Measurements from ENCODE around the gene OR4D10. TPM values are rescaled to one million over a fixed set of nuclear protein-coding genes. Genes with fewer than 3 reads are reported as not detected.
"Not testable (repeated sequence)": the region's sequence is repeated elsewhere in the genome, so short reads cannot be mapped to it uniquely, and the experiment has no call there.

OR4D10 gene
- total RNA-seq, 1 donor from 2014 or later = not detected

DNA sequence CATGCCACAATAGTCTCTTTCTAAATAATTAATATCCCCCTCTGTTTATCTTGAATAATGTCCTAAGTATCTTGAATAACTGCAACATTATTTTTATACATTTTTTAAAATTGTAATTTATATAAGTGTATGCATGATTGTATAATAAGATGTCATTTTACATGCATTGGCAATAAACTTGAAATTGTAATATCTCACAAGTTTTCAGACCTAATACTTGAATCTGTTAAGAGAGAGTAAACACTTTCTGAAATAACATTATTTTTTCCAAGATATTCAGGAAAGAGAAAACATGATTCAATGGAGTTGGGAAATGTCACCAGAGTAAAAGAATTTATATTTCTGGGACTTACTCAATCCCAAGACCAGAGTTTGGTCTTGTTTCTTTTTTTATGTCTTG, 30.2 kb downstream of the OR4D10 start, which contains the start of gene OR4D11:
OR4D11 (plus strand) TSS at position 301 of the 400 bp plus-strand sequence; CDS start at position 301, 0 bp downstream.
- TF ChIP-seq, protein P1, sequence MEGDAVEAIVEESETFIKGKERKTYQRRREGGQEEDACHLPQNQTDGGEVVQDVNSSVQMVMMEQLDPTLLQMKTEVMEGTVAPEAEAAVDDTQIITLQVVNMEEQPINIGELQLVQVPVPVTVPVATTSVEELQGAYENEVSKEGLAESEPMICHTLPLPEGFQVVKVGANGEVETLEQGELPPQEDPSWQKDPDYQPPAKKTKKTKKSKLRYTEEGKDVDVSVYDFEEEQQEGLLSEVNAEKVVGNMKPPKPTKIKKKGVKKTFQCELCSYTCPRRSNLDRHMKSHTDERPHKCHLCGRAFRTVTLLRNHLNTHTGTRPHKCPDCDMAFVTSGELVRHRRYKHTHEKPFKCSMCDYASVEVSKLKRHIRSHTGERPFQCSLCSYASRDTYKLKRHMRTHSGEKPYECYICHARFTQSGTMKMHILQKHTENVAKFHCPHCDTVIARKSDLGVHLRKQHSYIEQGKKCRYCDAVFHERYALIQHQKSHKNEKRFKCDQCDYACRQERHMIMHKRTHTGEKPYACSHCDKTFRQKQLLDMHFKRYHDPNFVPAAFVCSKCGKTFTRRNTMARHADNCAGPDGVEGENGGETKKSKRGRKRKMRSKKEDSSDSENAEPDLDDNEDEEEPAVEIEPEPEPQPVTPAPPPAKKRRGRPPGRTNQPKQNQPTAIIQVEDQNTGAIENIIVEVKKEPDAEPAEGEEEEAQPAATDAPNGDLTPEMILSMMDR (IDR thresholded peaks at IDR 0.05; ENCODE audit: insufficient read depth, low read length, severe bottlenecking) = no peak
- Histone ChIP-seq H3K4me3 (ENCODE audit: low read depth, low read length) (no peak within 1 kb of the TSS), H3K36me3 (ENCODE audit: control insufficient read depth, insufficient read depth, low read length) (no peaks in the 10 kb centered on the region), H3K27me3 (ENCODE audit: control insufficient read depth, insufficient read depth, low read length) (no peaks in the 10 kb centered on the region)
- DNase-seq (ENCODE audit: low read depth) (no peak), FAIRE-seq (no peak)

DNA sequence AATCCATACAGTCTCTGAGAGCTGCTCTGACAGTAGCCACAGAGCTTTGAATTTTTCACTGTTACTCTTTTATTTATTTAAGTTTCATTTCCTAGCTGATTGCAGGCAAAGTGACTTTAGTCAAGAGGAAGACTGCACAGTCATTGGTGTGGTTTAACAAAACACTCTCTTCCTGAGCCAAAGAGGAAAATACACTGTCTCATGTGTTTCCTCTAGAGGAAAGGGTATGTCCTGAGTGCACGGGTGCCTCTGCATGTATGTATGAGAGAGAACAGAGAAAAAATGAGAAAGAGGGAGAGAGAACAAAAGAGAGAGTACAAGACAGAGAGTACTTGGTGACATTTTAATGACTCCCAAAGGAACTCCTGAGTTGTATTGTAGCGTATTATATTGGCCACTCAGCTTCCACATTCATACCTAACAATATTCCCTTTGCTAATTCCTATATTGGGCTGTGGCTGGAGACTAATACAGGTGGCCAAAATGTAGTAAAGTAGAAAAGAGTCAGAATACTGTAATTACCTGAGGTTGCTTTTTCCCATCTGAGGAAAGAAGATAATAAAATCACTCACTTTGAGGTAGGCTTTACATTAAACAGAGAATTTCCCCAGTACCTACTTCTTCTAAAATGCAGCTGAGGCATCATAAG, 38.0 kb downstream of the OR4D10 start, which contains the start of gene OR4D9:
OR4D9 (plus strand) TSS at position 599 of the 649 bp plus-strand sequence. CDS start 3,374 bp downstream, outside the sequence.
- TF ChIP-seq, protein P1 (IDR thresholded peaks at IDR 0.05; ENCODE audit: insufficient read depth, low read length, severe bottlenecking) = no peak
- H3K36me3 ChIP-seq (ENCODE audit: control insufficient read depth, insufficient read depth, low read length) = no peaks in the 10 kb centered on the region
- H3K27me3 ChIP-seq (ENCODE audit: control insufficient read depth, insufficient read depth, low read length) = no peaks in the 10 kb centered on the region
- FAIRE-seq (no peak), DNase-seq (ENCODE audit: low read depth) (no peak)
- H3K4me3 ChIP-seq (ENCODE audit: low read depth, low read length) = no peak within 1 kb of the TSS

DNA sequence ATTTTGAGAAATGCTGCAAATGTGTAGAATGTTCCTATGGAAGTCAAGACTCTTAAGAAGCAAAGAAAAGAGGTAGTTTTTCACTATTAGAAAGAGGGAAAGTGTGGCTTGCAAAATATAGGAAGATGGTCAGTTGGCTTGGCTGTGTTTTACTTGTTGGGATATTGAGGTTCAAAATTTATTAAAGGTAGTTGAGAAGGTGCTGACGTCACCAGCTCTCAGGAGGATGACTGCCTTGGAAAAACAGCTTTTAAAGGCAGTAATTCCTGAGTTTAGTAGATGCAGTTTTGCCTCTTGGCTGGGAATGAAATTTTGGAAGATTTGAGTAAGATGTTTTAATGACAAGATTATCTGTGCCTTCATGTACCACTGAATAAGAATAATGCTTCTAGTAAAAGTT, 38.6 kb downstream of the OR4D10 start:
- H3K36me3 ChIP-seq (ENCODE audit: control insufficient read depth, insufficient read depth, low read length) = no peaks in the 10 kb centered on the region
- H3K4me3 ChIP-seq (ENCODE audit: low read depth, low read length) = no peak overlapping the region
- H3K27me3 ChIP-seq (ENCODE audit: control insufficient read depth, insufficient read depth, low read length) = no peaks in the 10 kb centered on the region
- TF ChIP-seq, protein P1 (IDR thresholded peaks at IDR 0.05; ENCODE audit: insufficient read depth, low read length, severe bottlenecking) = no peak
- DNase-seq (ENCODE audit: low read depth) (no peak), FAIRE-seq (no peak)

DNA sequence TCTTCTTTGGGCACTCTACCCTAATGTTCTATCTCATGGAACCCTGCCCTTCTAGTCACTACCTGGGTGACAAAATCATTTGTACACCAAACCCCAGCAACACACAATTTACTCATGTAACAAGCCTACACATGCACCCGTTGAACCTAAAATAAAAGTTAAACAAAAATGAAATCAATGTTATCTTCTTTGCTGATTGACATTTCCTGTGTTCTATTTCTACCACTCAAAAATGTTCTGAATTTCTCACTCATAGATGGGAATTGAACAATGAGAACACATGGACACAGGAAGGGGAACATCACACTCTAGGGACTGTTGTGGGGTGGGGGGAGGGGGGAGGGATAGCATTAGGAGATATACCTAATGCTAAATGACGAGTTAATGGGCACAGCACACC, 47.0 kb downstream of the OR4D10 start:
- not testable (repeated sequence) for H3K4me3 ChIP-seq (ENCODE audit: low read depth, low read length); FAIRE-seq; H3K27me3 ChIP-seq (ENCODE audit: control insufficient read depth, insufficient read depth, low read length); H3K36me3 ChIP-seq (ENCODE audit: control insufficient read depth, insufficient read depth, low read length)
- DNase-seq (ENCODE audit: low read depth) = peak; percentile 18

DNA sequence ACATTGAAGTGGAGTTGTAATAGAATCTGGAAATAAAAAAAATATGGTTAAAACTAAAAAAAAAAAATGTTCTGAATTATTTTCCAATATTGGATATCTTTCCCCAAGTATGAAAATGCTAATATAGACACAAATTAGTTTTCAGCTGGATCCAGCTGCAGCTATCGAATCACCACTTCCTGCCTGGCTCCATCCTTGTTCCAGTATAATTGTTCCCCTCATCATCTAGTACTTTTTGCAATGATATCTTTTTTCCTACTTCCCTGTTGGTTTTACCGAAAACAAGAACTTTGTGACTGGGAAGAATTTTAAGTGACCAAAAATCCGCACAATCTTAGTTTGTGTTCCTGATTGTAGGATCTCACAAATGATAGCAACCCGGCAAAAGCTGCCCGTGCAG, 47.6 kb downstream of the OR4D10 start:
- TF ChIP-seq, protein P1 (IDR thresholded peaks at IDR 0.05; ENCODE audit: insufficient read depth, low read length, severe bottlenecking) = no peak
- Histone ChIP-seq H3K36me3 (ENCODE audit: control insufficient read depth, insufficient read depth, low read length) (no peaks in the 10 kb centered on the region), H3K27me3 (ENCODE audit: control insufficient read depth, insufficient read depth, low read length) (no peaks in the 10 kb centered on the region), H3K4me3 (ENCODE audit: low read depth, low read length) (no peak overlapping the region)
- FAIRE-seq = no peak
- DNase-seq (ENCODE audit: low read depth) = no peak

DNA sequence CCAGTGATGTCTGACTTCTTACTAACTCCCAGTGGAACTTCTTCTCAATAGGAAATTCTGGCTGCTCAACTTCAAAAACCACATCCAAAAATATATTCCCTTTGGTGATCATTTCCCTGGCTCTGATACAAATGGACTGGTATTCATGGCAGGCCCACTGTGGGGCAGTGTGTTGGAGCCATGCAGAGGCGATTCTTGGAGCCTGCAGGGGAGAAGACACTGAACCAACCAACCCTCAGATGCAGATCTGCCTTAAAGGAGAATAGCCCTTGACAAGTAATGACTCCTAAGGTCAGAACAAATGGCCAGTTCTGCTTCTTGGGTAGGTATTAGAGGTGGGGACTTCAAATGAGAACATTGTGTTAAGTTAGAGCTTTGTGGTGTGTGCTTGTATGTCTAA, 50.4 kb downstream of the OR4D10 start:
- no peak for FAIRE-seq
- TF ChIP-seq, protein P1 (IDR thresholded peaks at IDR 0.05; ENCODE audit: insufficient read depth, low read length, severe bottlenecking) = no peak
- Histone ChIP-seq H3K27me3 (ENCODE audit: control insufficient read depth, insufficient read depth, low read length) (no peaks in the 10 kb centered on the region), H3K36me3 (ENCODE audit: control insufficient read depth, insufficient read depth, low read length) (no peaks in the 10 kb centered on the region), H3K4me3 (ENCODE audit: low read depth, low read length) (no peak overlapping the region)
- no peak for DNase-seq (ENCODE audit: low read depth)

All from bronchial epithelial cell (primary cell).